ENCODE measurements around the gene GASK1A. TPM values are rescaled to one million over a fixed set of nuclear protein-coding genes. Genes with fewer than 3 reads are reported as not detected.

Gene GASK1A
- total and polyA plus RNA-seq, 2 experiments from 2014 or later = 2.6 to 11.1 TPM

DNA sequence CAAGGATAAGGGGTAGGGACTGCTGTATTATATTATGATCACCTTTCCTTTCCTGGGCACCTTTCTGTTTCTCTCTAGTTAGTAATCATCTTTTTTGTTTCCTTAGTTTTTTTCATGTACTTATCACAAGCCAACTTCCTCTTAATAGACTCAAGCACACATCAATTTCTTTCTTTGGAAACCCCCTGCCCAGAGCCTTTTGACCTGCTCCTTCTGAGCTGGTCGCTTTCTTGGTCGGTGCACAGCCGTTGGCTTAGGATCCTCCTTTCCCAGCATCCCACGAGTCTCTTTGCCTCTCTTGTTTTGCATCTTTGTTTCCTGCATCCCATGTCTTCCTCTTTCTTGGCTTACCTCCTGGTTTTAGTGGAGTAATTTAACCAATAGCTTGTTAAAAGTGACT, 26.9 kb downstream of the GASK1A start:
- H3F3A ChIP-seq (replicated peaks; ENCODE audit: low read depth) = no peaks in the 10 kb centered on the region
- H4K20me1 ChIP-seq (replicated peaks; ENCODE audit: insufficient read depth) = no peaks in the 10 kb centered on the region; the same call in 1 of the 2 replicates
- no peak overlapping the region for H2AFZ ChIP-seq
- H3K9me2 ChIP-seq (ENCODE audit: insufficient read depth) = peaks cover 7% of the 10 kb centered on the region; the same call in 1 of the 2 replicates
- no peak overlapping the region for H3K27ac ChIP-seq (ENCODE audit: low read depth)
- H3K4me1 Mint-ChIP-seq = peaks cover 17% of the 10 kb centered on the region
- ATAC-seq (no peak), DNase-seq (ENCODE audit: low spot score) (no peak)
- H3K27me3 ChIP-seq (ENCODE audit: insufficient read depth) = no peaks in the 10 kb centered on the region
- no peak overlapping the region for H3K27ac Mint-ChIP-seq
- TF ChIP-seq ETS1 (IDR thresholded peaks at IDR 0.05) (no peak), ZNF114 (CRISPR knock-in tag; IDR thresholded peaks at IDR 0.05) (no peak), NANOG (IDR thresholded peaks at IDR 0.05; ENCODE audit: borderline replicate concordance) (no peak), STAT1 (IDR thresholded peaks at IDR 0.05; ENCODE audit: unreplicated experiment) (no peak), EZH2 (IDR thresholded peaks at IDR 0.05; ENCODE audit: low read depth, unreplicated experiment) (no peak), POLR2AphosphoS5 (IDR thresholded peaks at IDR 0.05; ENCODE audit: low read depth) (no peak), JUNB (IDR thresholded peaks at IDR 0.05; ENCODE audit: unreplicated experiment) (no peak), ZNF331 (CRISPR knock-in tag; IDR thresholded peaks at IDR 0.05; ENCODE audit: low read depth) (no peak), REST (IDR thresholded peaks at IDR 0.05; ENCODE audit: unreplicated experiment) (no peak), EZH2phosphoT487 (IDR thresholded peaks at IDR 0.05; ENCODE audit: unreplicated experiment) (no peak), CREB1 (CRISPR knock-in tag; IDR thresholded peaks at IDR 0.05; ENCODE audit: low read depth) (no peak)
- TF ChIP-seq, protein P1, sequence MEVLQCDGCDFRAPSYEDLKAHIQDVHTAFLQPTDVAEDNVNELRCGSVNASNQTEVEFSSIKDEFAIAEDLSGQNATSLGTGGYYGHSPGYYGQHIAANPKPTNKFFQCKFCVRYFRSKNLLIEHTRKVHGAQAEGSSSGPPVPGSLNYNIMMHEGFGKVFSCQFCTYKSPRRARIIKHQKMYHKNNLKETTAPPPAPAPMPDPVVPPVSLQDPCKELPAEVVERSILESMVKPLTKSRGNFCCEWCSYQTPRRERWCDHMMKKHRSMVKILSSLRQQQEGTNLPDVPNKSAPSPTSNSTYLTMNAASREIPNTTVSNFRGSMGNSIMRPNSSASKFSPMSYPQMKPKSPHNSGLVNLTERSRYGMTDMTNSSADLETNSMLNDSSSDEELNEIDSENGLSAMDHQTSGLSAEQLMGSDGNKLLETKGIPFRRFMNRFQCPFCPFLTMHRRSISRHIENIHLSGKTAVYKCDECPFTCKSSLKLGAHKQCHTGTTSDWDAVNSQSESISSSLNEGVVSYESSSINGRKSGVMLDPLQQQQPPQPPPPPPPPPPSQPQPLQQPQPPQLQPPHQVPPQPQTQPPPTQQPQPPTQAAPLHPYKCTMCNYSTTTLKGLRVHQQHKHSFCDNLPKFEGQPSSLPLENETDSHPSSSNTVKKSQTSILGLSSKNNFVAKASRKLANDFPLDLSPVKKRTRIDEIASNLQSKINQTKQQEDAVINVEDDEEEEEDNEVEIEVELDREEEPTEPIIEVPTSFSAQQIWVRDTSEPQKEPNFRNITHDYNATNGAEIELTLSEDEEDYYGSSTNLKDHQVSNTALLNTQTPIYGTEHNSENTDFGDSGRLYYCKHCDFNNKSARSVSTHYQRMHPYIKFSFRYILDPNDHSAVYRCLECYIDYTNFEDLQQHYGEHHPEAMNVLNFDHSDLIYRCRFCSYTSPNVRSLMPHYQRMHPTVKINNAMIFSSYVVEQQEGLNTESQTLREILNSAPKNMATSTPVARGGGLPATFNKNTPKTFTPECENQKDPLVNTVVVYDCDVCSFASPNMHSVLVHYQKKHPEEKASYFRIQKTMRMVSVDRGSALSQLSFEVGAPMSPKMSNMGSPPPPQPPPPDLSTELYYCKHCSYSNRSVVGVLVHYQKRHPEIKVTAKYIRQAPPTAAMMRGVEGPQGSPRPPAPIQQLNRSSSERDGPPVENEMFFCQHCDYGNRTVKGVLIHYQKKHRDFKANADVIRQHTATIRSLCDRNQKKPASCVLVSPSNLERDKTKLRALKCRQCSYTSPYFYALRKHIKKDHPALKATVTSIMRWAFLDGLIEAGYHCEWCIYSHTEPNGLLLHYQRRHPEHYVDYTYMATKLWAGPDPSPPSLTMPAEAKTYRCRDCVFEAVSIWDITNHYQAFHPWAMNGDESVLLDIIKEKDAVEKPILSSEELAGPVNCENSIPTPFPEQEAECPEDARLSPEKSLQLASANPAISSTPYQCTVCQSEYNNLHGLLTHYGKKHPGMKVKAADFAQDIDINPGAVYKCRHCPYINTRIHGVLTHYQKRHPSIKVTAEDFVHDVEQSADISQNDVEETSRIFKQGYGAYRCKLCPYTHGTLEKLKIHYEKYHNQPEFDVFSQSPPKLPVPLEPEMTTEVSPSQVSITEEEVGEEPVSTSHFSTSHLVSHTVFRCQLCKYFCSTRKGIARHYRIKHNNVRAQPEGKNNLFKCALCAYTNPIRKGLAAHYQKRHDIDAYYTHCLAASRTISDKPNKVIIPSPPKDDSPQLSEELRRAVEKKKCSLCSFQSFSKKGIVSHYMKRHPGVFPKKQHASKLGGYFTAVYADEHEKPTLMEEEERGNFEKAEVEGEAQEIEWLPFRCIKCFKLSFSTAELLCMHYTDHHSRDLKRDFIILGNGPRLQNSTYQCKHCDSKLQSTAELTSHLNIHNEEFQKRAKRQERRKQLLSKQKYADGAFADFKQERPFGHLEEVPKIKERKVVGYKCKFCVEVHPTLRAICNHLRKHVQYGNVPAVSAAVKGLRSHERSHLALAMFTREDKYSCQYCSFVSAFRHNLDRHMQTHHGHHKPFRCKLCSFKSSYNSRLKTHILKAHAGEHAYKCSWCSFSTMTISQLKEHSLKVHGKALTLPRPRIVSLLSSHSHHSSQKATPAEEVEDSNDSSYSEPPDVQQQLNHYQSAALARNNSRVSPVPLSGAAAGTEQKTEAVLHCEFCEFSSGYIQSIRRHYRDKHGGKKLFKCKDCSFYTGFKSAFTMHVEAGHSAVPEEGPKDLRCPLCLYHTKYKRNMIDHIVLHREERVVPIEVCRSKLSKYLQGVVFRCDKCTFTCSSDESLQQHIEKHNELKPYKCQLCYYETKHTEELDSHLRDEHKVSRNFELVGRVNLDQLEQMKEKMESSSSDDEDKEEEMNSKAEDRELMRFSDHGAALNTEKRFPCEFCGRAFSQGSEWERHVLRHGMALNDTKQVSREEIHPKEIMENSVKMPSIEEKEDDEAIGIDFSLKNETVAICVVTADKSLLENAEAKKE (CRISPR knock-in tag; IDR thresholded peaks at IDR 0.05) = no peak
- TF ChIP-seq, protein P2, sequence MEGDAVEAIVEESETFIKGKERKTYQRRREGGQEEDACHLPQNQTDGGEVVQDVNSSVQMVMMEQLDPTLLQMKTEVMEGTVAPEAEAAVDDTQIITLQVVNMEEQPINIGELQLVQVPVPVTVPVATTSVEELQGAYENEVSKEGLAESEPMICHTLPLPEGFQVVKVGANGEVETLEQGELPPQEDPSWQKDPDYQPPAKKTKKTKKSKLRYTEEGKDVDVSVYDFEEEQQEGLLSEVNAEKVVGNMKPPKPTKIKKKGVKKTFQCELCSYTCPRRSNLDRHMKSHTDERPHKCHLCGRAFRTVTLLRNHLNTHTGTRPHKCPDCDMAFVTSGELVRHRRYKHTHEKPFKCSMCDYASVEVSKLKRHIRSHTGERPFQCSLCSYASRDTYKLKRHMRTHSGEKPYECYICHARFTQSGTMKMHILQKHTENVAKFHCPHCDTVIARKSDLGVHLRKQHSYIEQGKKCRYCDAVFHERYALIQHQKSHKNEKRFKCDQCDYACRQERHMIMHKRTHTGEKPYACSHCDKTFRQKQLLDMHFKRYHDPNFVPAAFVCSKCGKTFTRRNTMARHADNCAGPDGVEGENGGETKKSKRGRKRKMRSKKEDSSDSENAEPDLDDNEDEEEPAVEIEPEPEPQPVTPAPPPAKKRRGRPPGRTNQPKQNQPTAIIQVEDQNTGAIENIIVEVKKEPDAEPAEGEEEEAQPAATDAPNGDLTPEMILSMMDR (conservative IDR thresholded peaks at IDR 0.05; ENCODE audit: low read depth in 2 of 2) = no peak
- H3K79me2 ChIP-seq (replicated peaks; ENCODE audit: insufficient read depth) = no peaks in the 10 kb centered on the region
- no peak overlapping the region for H3K4me3 Mint-ChIP-seq
- H3K36me3 ChIP-seq (ENCODE audit: insufficient read depth) = no peaks in the 10 kb centered on the region
- no peaks in the 10 kb centered on the region for H3K27me3 Mint-ChIP-seq (ENCODE audit: insufficient read depth, low read depth, poor library complexity)
- H3K4me2 ChIP-seq = no peak overlapping the region
- H3K4me3 ChIP-seq = no peak overlapping the region
- no peaks in the 10 kb centered on the region; the same call in 2 of the 3 replicates for H3K36me3 Mint-ChIP-seq (ENCODE audit: low read depth)
- no peaks in the 10 kb centered on the region for H3K9me3 Mint-ChIP-seq
- peaks cover 7% of the 10 kb centered on the region; the same call in 1 of the 2 replicates for H3K4me1 ChIP-seq (ENCODE audit: insufficient read depth)

Data from GM23338 (cell line).